CD4-positive, CD25-positive, alpha-beta regulatory T cell (primary cell): Measurements from ENCODE around the gene PTTG1. TPM values are rescaled to one million over a fixed set of nuclear protein-coding genes. Genes with fewer than 3 reads are reported as not detected.
"Not testable (repeated sequence)": the region's sequence is repeated elsewhere in the genome, so short reads cannot be mapped to it uniquely, and the experiment has no call there.

ENCODE experiments used
- ATAC-seq, 2 donors: fragments of 150-1000 bp; cut with Tn5 transposase; one replicate each; pipeline ENCODE4 v1.10.0; 2021; ENCODE audit warnings: low read depth in 2 of 2, moderate number of reproducible peaks in 2 of 2, moderate library complexity in 1 of 2
- DNase-seq, 3 donors: peaks; one replicate each; pipeline versions ENCODE4 v3.0.0 to v3.0.0-alpha.2; 2012 to 2022; ENCODE audit warnings: mixed read lengths in 1 of 3
- H3K27ac ChIP-seq: one replicate; pipeline ENCODE4 v1.7.0; 2013; ENCODE audit warnings: mild to moderate bottlenecking, low read length; ENCODE audit not compliant: insufficient read depth, poor library complexity, severe bottlenecking
- H3K27me3 ChIP-seq: one replicate; pipeline ENCODE4 v1.7.0; 2013; ENCODE audit warnings: low read length; ENCODE audit not compliant: control insufficient read depth, insufficient read depth
- H3K36me3 ChIP-seq: one replicate; pipeline ENCODE4 v1.7.0; 2013; ENCODE audit warnings: mild to moderate bottlenecking, low read length, moderate library complexity; ENCODE audit not compliant: control insufficient read depth, insufficient read depth
- H3K4me1 ChIP-seq: 2 replicates; pipeline ENCODE4 v1.7.0; 2013; ENCODE audit warnings: mild to moderate bottlenecking, low read length; ENCODE audit not compliant: insufficient read depth, control insufficient read depth, poor library complexity, severe bottlenecking
- H3K4me3 ChIP-seq: one replicate; pipeline ENCODE4 v1.7.0; 2013; ENCODE audit warnings: low read depth, mild to moderate bottlenecking, low read length, moderate library complexity
- H3K9me3 ChIP-seq, 2 experiments: 1 replicate in 1 of 2; 2 replicates in 1 of 2; pipeline ENCODE4 v1.7.0; 2013; ENCODE audit warnings: low read length in 2 of 2, mild to moderate bottlenecking in 1 of 2, moderate library complexity in 1 of 2; ENCODE audit not compliant: control insufficient read depth in 2 of 2
- H3K27ac Mint-ChIP-seq, 3 donors: one replicate each; pipeline ENCODE4 v1.8.0; 2020 to 2022; ENCODE audit warnings: mild to moderate bottlenecking in 3 of 3, mixed read lengths in 3 of 3, moderate library complexity in 2 of 3
- H3K27me3 Mint-ChIP-seq: one replicate; pipeline ENCODE4 v1.8.0; 2022; ENCODE audit warnings: mild to moderate bottlenecking, mixed read lengths
- H3K36me3 Mint-ChIP-seq: one replicate; pipeline ENCODE4 v1.8.0; 2020; ENCODE audit warnings: mixed read lengths
- H3K4me1 Mint-ChIP-seq, 4 donors: one replicate each; pipeline ENCODE4 v1.8.0; 2020 to 2022; ENCODE audit warnings: mixed read lengths in 4 of 4, mild to moderate bottlenecking in 1 of 4
- H3K4me3 Mint-ChIP-seq, 4 donors: one replicate each; pipeline ENCODE4 v1.8.0; 2020 to 2022; ENCODE audit warnings: mild to moderate bottlenecking in 4 of 4, mixed read lengths in 4 of 4, moderate library complexity in 3 of 4
- H3K9me3 Mint-ChIP-seq, 7 donors: one replicate each; pipeline ENCODE4 v1.8.0; 2020 to 2022; ENCODE audit warnings: mixed read lengths in 7 of 7, mild to moderate bottlenecking in 3 of 7, moderate library complexity in 2 of 7
- polyA plus RNA-seq, 4 donors: library from polyadenylated mRNA; unstranded; fragments of 300-500 nt; fragmentation: Illumina TruSeq; gene quantifications; one replicate each; pipeline ENCODE4 v1.2.3, GENCODE V29; 2021
- total RNA-seq: library from RNA; stranded (reverse); gene quantifications from one replicate; pipeline ENCODE4 v1.2.3, GENCODE V29; 2022

The PTTG1 gene
- total and polyA plus RNA-seq, 5 donors from 2014 or later: 44.5 to 148 (median 100) TPM

- H3K9me3 Mint-ChIP-seq: no peaks in the 10 kb centered on the region
- peaks cover 27 to 45% (median 31%) of the 10 kb centered on the region in 4 donors for H3K4me1 Mint-ChIP-seq
- Histone ChIP-seq H3K27ac (no peak overlapping the region), H3K4me1 (peaks cover 38% of the 10 kb centered on the region), H3K4me3 (no peak overlapping the region), H3K36me3 (peaks cover 7% of the 10 kb centered on the region), H3K27me3 (no peaks in the 10 kb centered on the region), H3K9me3 (no peaks in the 10 kb centered on the region)
- ATAC-seq (no peak), DNase-seq (no peak)
- H3K27ac Mint-ChIP-seq: peak overlapping the region in 1 of 3 donors; percentile 71
- H3K36me3 Mint-ChIP-seq: peaks cover 18% of the 10 kb centered on the region
- no peaks in the 10 kb centered on the region for H3K27me3 Mint-ChIP-seq
- H3K4me3 Mint-ChIP-seq: no peak overlapping the region
Observed at GRCh38 chr5:160427607-160428006, 6.0 kb downstream of the PTTG1 start.

DNA sequence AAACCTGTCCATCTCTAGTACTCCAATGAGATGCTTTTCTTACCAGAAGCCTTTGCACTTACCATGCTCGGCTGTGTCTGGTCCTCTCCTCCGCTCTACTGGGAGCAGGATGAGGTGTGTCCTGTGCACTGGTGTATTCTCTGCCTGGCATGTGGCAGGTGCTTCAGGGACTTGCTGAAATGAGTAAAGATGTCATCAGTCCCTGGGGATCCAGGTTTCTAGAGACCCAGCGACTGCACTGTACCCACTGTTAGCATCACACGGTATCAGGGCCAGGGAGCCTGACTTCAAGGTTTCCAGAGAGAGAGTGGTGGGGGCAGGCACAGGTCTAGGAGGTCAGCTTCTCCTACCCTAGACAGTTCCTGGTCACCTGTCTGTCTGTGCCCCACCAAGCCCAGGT lies 10.5 kb downstream of the PTTG1 start:
- no peaks in the 10 kb centered on the region for H3K9me3 Mint-ChIP-seq
- Histone ChIP-seq H3K9me3 (no peaks in the 10 kb centered on the region), H3K4me1 (no peaks in the 10 kb centered on the region), H3K27ac (no peak overlapping the region), H3K4me3 (no peak overlapping the region), H3K36me3 (peaks cover 7% of the 10 kb centered on the region), H3K27me3 (no peaks in the 10 kb centered on the region)
- DNase-seq (no peak), ATAC-seq (no peak)
- peaks cover 0 to 15% (median 0%) of the 10 kb centered on the region in 4 donors for H3K4me1 Mint-ChIP-seq
- H3K36me3 Mint-ChIP-seq: peaks cover 18% of the 10 kb centered on the region
- H3K27ac Mint-ChIP-seq: no peak overlapping the region
- H3K4me3 Mint-ChIP-seq: no peak overlapping the region
- H3K27me3 Mint-ChIP-seq: peaks cover 3% of the 10 kb centered on the region

DNA sequence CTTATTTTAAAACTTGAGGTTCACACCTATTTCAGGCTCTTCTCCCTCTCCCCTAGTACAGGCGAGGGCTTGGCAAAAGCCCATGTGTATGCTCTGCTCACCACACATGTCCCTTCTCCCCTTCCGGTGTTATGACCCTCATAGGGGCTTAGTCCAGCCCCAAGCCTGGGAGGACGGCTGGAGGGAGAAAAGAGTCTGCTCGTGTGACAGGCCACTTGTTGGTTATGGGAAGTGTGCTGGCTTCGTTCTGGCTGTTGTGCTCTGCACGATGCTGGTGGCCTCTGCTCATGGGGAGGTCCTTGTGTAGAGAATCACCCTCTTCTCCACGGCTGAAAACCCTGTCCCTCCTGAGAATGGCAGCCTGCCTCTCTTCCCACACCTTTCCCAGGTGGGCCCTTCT lies 11.1 kb downstream of the PTTG1 start:
- Mint-ChIP-seq H3K4me1 (peaks cover 0 to 12% (median 0%) of the 10 kb centered on the region in 4 donors), H3K9me3 (no peaks in the 10 kb centered on the region), H3K27ac (no peak overlapping the region), H3K36me3 (peaks cover 18% of the 10 kb centered on the region), H3K4me3 (no peak overlapping the region), H3K27me3 (peaks cover 4% of the 10 kb centered on the region)
- no peak overlapping the region for H3K27ac ChIP-seq
- ATAC-seq (no peak), DNase-seq (no peak)
- H3K9me3 ChIP-seq: no peaks in the 10 kb centered on the region
- no peaks in the 10 kb centered on the region for H3K4me1 ChIP-seq
- no peak overlapping the region for H3K4me3 ChIP-seq
- H3K27me3 ChIP-seq: no peaks in the 10 kb centered on the region
- H3K36me3 ChIP-seq: peaks cover 7% of the 10 kb centered on the region

DNA sequence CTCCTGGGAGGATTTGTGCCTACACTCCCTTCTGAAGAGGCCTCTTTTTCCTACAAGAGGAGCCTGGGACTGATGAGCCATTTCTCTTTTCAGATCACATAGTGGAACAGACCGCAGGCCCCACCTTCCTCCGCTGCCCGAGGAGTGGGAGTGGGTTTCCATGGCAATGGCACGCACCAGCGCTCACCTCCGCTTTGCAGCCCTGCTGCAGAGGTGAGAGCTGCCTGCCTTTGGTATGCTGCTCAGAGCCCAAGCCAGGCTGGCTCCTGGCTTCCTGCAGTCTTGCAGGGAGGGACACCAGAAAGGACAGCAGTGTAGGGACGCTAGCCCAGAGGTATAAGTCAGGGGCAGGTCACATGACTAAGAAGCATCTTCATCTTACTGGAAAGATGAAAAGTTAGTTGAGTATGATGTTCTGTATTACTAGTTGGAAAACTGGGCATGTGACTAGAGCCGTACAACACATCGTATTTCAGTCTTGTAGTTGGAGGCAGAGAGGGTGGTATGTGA lies 12.4 kb downstream of the PTTG1 start:
- no peak overlapping the region for H3K27ac ChIP-seq
- DNase-seq: no peak
- ATAC-seq: no peak
- Mint-ChIP-seq H3K4me3 (peak overlapping the region in 1 of 4 donors; percentile 22), H3K27ac (no peak overlapping the region), H3K36me3 (peaks cover 9% of the 10 kb centered on the region), H3K9me3 (no peaks in the 10 kb centered on the region), H3K4me1 (peaks cover 0 to 7% (median under 1%) of the 10 kb centered on the region in 4 donors), H3K27me3 (peaks cover 4% of the 10 kb centered on the region)
- H3K4me1 ChIP-seq: no peaks in the 10 kb centered on the region
- no peaks in the 10 kb centered on the region for H3K27me3 ChIP-seq
- no peak overlapping the region for H3K4me3 ChIP-seq
- H3K36me3 ChIP-seq: peaks cover 5% of the 10 kb centered on the region
- H3K9me3 ChIP-seq: no peaks in the 10 kb centered on the region

DNA sequence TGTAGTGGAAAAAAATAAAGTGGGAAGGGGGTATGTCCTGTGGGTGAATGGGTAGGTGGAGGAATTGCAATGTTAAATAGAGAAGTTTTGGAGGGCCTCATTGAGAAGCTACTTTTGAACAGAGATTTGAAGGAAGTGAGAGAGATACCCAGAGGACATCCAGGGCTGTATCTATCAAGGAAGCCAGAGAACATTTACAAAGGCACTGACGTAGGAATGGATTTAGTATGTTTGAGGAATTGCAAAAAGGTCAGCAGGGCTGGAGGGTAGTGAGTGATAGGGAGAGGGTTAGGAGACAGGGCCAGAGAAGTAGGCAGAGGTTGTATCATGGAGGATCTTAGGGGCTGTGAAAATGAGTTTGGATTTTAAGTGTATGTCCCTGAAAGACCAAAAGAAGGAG lies 13.9 kb downstream of the PTTG1 start:
- Histone ChIP-seq H3K9me3 (no peaks in the 10 kb centered on the region), H3K27ac (no peak overlapping the region), H3K27me3 (no peaks in the 10 kb centered on the region), H3K4me3 (no peak overlapping the region), H3K36me3 (peaks cover under 1% of the 10 kb centered on the region), H3K4me1 (peaks cover 2% of the 10 kb centered on the region)
- H3K27me3 Mint-ChIP-seq: peaks cover 4% of the 10 kb centered on the region
- no peak for ATAC-seq
- H3K27ac Mint-ChIP-seq: no peak overlapping the region
- DNase-seq: no peak
- peak overlapping the region in 1 of 4 donors; percentile 52 for H3K4me3 Mint-ChIP-seq
- no peaks in the 10 kb centered on the region for H3K9me3 Mint-ChIP-seq
- peaks cover 0 to 15% (median 7%) of the 10 kb centered on the region in 4 donors for H3K4me1 Mint-ChIP-seq
- peaks cover 5% of the 10 kb centered on the region for H3K36me3 Mint-ChIP-seq

DNA sequence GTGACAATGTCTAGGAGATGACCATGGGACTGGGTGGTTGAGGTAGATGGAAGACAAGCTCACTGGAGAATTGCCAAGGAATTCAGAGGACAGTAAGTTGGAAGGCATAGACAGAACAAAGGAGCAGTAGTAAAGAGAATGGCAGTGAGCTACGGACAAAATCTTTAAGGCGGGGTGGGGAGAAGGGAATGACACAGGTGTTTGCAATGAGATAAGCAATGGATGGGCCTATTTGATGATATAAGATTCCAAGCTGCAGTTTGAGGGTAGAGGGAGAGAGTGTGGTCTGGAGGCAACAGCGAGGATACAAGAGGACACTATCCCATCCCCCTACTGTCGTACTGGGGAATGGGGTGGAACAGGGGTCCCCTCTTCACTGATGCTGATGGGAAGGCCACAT lies 14.4 kb downstream of the PTTG1 start:
- H3K4me3 ChIP-seq: no peak overlapping the region
- H3K36me3 Mint-ChIP-seq: peaks cover 3% of the 10 kb centered on the region
- H3K9me3 Mint-ChIP-seq: no peaks in the 10 kb centered on the region
- H3K4me3 Mint-ChIP-seq: no peak overlapping the region
- no peaks in the 10 kb centered on the region for H3K36me3 ChIP-seq
- H3K27ac ChIP-seq: no peak overlapping the region
- H3K27me3 ChIP-seq: no peaks in the 10 kb centered on the region
- peaks cover 0 to 19% (median 8%) of the 10 kb centered on the region in 4 donors for H3K4me1 Mint-ChIP-seq
- no peak overlapping the region for H3K27ac Mint-ChIP-seq
- ATAC-seq (no peak), DNase-seq (no peak)
- no peaks in the 10 kb centered on the region for H3K9me3 ChIP-seq
- peaks cover 7% of the 10 kb centered on the region for H3K4me1 ChIP-seq
- H3K27me3 Mint-ChIP-seq: peaks cover 4% of the 10 kb centered on the region

DNA sequence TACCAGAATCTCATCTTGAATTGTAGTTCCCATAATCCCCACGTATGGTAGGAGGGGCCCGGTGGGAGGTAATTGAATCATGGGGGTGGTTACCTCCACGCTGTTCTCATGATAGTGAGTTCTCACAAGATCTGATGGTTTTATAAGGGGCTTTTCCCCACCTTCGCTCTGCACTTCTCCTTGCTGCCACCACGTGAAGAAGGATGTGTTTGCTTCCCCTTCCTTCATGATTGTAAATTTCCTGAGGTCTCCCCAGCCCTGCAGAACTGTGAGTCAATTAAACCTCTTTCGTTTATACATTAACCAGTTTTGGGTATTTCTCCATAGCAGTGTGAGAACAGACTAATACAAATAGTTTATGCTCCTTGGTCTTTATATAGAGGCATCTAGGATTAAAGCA lies 15.0 kb downstream of the PTTG1 start:
- peaks cover 0 to 25% (median 13%) of the 10 kb centered on the region in 4 donors for H3K4me1 Mint-ChIP-seq
- ATAC-seq, H3K27me3 Mint-ChIP-seq, H3K9me3 Mint-ChIP-seq, H3K27me3 ChIP-seq, H3K4me3 ChIP-seq, H3K9me3 ChIP-seq, DNase-seq, H3K36me3 ChIP-seq, H3K36me3 Mint-ChIP-seq, H3K27ac ChIP-seq: not testable (repeated sequence)
- H3K4me3 Mint-ChIP-seq: peak overlapping the region in 2 of 4 donors; percentile 30 to 72
- H3K4me1 ChIP-seq: peaks cover 14% of the 10 kb centered on the region
- H3K27ac Mint-ChIP-seq: peak overlapping the region in 1 of 3 donors; percentile 36

DNA sequence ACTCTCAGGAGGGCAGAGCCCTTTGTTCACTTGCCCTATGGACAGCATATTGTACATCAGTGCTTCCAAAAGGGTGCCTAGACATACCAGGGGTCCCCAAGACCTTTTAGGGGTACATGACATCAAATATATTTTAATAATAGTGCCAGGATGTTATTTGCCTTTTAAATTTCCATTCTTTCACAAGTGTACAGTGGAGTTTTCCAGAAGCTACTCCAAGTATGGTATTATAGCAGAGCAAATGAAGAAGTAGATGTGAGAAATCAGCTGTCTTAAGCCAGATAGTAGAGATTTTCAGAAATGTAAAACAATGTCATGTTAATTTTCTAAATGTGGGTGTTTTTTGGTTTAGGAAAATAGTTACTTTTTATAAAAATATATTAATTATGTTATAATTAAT lies 15.6 kb downstream of the PTTG1 start:
- Mint-ChIP-seq H3K27me3 (peaks cover 4% of the 10 kb centered on the region), H3K36me3 (no peaks in the 10 kb centered on the region), H3K4me3 (peak overlapping the region in 2 of 4 donors; percentile 30 to 72), H3K27ac (no peak overlapping the region), H3K9me3 (no peaks in the 10 kb centered on the region), H3K4me1 (peaks cover 0 to 31% (median 17%) of the 10 kb centered on the region in 4 donors)
- Histone ChIP-seq H3K4me3 (no peak overlapping the region), H3K27ac (no peak overlapping the region), H3K4me1 (peaks cover 20% of the 10 kb centered on the region), H3K9me3 (no peaks in the 10 kb centered on the region), H3K36me3 (no peaks in the 10 kb centered on the region), H3K27me3 (no peaks in the 10 kb centered on the region)
- DNase-seq: no peak
- ATAC-seq: no peak
